ENCODE results near the gene SH3TC1. TPM values are rescaled to one million over a fixed set of nuclear protein-coding genes. Genes with fewer than 3 reads are reported as not detected.

The SH3TC1 gene
- polyA plus RNA-seq, 2 of the 4 experiments (the other 2 are of a cell fraction), result 2.8 to 7.4 TPM

DNA sequence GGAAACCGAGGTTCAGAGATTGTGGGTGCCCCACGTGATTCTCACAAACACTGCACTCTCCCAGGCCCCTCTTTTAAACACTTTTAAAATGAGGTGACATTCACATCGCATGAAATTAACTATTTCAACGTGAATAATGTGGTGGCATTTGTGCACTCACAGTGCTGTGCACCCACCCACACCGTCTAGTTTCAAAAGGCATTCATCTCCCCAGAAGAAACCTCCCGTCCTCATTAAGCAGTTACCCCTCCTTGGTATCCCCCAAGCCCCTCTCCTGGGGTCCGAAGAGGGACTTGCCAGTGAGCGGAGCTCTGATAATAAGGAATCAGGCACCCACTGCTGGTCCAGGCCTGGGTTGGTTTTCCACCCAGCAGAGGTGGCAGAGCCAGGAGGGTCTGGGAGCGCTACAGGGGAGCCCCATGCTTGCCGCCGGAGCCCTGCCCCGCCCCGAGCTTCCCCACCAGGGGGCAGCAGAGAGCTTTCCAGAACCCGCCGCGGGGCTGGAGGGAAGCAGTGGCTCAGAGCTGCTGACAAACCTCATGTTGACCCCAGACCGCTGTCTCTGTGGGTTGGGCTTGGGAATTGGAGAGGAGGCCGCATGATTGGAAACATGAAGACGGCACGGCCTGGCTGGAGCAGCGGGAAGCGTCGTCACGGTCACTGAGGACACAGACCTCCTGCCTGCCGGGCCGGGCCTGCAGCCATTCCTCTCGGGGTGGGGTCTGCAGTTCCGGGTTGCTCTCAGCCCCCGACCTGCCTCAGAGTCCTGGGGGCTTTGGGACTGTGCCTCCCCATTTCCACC lies 43.0 kb downstream of the SH3TC1 start:
- H3K27ac ChIP-seq, result peak overlapping the region; percentile 45 to 82; a peak in 5 of 6 replicates
- ATAC-seq (peak; percentile 80 to 92), FAIRE-seq (no peak), DNase-seq (ENCODE audit: low read depth in 1 of 2, low spot score in 1 of 2) (peak; percentile 73 to 76)
- TF ChIP-seq MAZ (IDR thresholded peaks at IDR 0.05; ENCODE audit: borderline replicate concordance, low read depth, low read length) (no peak), CHD2 (IDR thresholded peaks at IDR 0.05; ENCODE audit: low read length, partially characterized antibody) (no peak), RARB (CRISPR knock-in tag; IDR thresholded peaks at IDR 0.05) (no peak), ESRRA (IDR thresholded peaks at IDR 0.05; ENCODE audit: borderline replicate concordance, low read length) (no peak), NR3C1 (IDR thresholded peaks at IDR 0.05) (no peak), EHMT2 (IDR thresholded peaks at IDR 0.05; ENCODE audit: low read depth) (no peak), CBX2 (IDR thresholded peaks at IDR 0.05; ENCODE audit: borderline replicate concordance, low read depth) (no peak), CHD4 (IDR thresholded peaks at IDR 0.05; ENCODE audit: borderline replicate concordance) (no peak), HDAC2 (IDR thresholded peaks at IDR 0.05) (no peak), ZSCAN20 (CRISPR knock-in tag; IDR thresholded peaks at IDR 0.05) (no peak), POLR2AphosphoS2 (conservative IDR thresholded peaks at IDR 0.05; ENCODE audit: low read length) (no peak), PHF8 (IDR thresholded peaks at IDR 0.05; ENCODE audit: borderline replicate concordance, low read depth) (no peak), HOXB5 (CRISPR knock-in tag; IDR thresholded peaks at IDR 0.05) (no peak), NFE2L2 (conservative IDR thresholded peaks at IDR 0.05; ENCODE audit: low read length) (no peak), ZFP36 (IDR thresholded peaks at IDR 0.05; ENCODE audit: borderline replicate concordance, partially characterized antibody) (no peak), HOXA7 (CRISPR knock-in tag; IDR thresholded peaks at IDR 0.05) (no peak), CBX8 (IDR thresholded peaks at IDR 0.05) (no peak), EP300 (IDR thresholded peaks at IDR 0.05) (no peak), RAD21 (conservative IDR thresholded peaks at IDR 0.05 in 1 of 2, IDR thresholded peaks at IDR 0.05 in 1 of 2) (peak; percentile 86 to 89), ZC3H11A (IDR thresholded peaks at IDR 0.05) (no peak), SMC3 (IDR thresholded peaks at IDR 0.05) (peak; percentile 91), NPAS2 (CRISPR knock-in tag; IDR thresholded peaks at IDR 0.05; ENCODE audit: borderline replicate concordance) (no peak), HOXB13 (CRISPR knock-in tag; IDR thresholded peaks at IDR 0.05; ENCODE audit: low read depth) (no peak)
- TF ChIP-seq, protein P1, sequence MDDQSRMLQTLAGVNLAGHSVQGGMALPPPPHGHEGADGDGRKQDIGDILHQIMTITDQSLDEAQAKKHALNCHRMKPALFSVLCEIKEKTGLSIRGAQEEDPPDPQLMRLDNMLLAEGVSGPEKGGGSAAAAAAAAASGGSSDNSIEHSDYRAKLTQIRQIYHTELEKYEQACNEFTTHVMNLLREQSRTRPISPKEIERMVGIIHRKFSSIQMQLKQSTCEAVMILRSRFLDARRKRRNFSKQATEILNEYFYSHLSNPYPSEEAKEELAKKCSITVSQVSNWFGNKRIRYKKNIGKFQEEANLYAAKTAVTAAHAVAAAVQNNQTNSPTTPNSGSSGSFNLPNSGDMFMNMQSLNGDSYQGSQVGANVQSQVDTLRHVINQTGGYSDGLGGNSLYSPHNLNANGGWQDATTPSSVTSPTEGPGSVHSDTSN (IDR thresholded peaks at IDR 0.05), result no peak
- TF ChIP-seq, protein P2, sequence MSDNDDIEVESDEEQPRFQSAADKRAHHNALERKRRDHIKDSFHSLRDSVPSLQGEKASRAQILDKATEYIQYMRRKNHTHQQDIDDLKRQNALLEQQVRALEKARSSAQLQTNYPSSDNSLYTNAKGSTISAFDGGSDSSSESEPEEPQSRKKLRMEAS (IDR thresholded peaks at IDR 0.05), result peak; percentile 23; the same call in 1 of the 2 replicates
- TF ChIP-seq, protein P3, sequence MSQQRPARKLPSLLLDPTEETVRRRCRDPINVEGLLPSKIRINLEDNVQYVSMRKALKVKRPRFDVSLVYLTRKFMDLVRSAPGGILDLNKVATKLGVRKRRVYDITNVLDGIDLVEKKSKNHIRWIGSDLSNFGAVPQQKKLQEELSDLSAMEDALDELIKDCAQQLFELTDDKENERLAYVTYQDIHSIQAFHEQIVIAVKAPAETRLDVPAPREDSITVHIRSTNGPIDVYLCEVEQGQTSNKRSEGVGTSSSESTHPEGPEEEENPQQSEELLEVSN (IDR thresholded peaks at IDR 0.05; ENCODE audit: borderline replicate concordance, low read depth), result no peak
- TF ChIP-seq, protein P4, sequence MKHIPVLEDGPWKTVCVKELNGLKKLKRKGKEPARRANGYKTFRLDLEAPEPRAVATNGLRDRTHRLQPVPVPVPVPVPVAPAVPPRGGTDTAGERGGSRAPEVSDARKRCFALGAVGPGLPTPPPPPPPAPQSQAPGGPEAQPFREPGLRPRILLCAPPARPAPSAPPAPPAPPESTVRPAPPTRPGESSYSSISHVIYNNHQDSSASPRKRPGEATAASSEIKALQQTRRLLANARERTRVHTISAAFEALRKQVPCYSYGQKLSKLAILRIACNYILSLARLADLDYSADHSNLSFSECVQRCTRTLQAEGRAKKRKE (CRISPR knock-in tag; IDR thresholded peaks at IDR 0.05; ENCODE audit: low read depth), result no peak
- TF ChIP-seq, protein P5, sequence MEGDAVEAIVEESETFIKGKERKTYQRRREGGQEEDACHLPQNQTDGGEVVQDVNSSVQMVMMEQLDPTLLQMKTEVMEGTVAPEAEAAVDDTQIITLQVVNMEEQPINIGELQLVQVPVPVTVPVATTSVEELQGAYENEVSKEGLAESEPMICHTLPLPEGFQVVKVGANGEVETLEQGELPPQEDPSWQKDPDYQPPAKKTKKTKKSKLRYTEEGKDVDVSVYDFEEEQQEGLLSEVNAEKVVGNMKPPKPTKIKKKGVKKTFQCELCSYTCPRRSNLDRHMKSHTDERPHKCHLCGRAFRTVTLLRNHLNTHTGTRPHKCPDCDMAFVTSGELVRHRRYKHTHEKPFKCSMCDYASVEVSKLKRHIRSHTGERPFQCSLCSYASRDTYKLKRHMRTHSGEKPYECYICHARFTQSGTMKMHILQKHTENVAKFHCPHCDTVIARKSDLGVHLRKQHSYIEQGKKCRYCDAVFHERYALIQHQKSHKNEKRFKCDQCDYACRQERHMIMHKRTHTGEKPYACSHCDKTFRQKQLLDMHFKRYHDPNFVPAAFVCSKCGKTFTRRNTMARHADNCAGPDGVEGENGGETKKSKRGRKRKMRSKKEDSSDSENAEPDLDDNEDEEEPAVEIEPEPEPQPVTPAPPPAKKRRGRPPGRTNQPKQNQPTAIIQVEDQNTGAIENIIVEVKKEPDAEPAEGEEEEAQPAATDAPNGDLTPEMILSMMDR (IDR thresholded peaks at IDR 0.05), result peak; percentile 72
- H3K4me2 ChIP-seq, result no peak overlapping the region
- H3K9me3 ChIP-seq, result no peaks in the 10 kb centered on the region
- peaks cover 20% of the 10 kb centered on the region for H3K4me1 ChIP-seq
- WGBS (ENCODE audit: missing lambda C conversion rate), result 30% methylated on average over 9 of the region's 29 CpGs
- ChIA-PET POLR2A (no interaction called here), CTCF (interaction anchor here (0.7 to 17.2 kb wide), 38 partner anchors 9 to 209 kb away, joined by 3 to 270 read pairs (median 4); partner anchors contain the start of genes HTRA3 and SH3TC1)
- no peak overlapping the region for H3K4me3 ChIP-seq
